Central memory CD4-positive, alpha-beta T cell (primary cell): Measurements from ENCODE around the gene RIPK3.

Experiments
- DNase-seq: peaks from one replicate; pipeline ENCODE4 v3.0.0; 2022

Gene RIPK3

DNA sequence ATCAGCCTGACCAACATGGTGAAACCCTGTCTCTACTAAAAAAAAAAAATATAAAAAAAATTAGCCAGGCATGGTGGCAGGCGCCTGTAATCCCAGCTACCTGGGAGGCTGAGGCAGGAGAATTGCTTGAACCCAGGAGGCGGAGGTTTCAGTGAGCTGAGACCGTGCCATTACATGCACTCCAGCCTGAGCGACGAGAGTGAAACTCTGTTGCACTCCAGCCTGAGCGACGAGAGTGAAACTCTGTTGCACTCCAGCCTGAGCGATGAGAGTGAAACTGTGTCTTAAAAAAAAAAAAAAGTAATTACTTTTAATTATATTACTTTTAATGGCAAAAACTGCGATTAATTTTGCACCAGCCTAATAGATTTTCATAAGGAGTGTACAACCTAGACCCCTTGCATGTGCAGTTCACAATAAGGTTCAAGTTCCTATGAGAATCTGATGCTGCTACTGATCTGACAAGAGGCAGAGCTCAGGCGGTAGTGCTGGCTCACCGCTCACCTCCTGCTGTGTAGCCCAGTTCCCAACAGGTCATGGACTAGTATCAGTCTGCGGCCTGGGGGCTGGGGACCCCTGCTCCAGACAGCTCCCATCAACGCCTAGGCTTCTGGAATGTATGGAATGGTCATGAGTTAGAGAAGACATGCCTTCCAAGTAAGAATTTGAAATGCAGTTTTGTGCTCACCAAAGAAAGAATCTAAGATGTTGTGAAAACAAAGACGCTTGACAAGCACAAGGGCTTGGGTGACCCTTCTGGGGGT, 18.4 kb downstream of the RIPK3 start:
- DNase-seq = no peak

DNA sequence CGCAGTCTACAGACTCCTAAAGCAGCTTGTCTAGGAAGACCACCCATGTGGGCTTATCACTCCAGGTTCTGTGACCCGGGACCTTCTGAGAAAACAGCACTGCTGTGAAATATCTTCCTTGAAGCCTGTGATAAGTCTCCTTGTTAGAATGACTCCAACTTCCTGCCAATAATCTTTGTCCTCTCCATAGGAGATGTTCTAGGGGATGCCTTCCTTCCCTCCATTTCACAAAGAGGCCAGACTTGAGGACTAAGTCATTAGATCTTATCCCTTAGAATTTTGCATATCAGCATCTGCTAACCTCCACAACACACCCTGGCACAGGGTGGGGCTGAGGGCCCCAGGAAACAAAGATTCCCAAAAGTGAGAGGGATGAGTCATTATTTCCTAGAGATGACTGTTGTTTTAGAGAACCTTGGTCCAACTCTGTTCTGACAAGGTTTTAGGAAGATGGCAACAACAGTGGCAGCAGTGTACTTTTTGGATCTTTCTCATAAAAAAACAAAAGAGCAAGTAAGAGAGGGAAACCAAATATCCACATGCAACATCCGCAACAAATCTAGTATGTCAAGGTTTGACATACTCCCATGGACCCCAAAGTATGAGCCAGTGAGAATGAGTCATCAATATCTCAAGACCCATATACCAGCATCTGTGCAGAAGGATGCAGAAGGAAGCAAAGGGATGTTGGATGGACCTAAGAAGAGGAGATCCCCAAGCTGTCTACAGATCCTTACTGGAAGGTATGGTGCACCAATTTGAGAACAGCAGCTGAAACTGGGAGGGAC, 22.5 kb downstream of the RIPK3 start:
- DNase-seq = no peak

DNA sequence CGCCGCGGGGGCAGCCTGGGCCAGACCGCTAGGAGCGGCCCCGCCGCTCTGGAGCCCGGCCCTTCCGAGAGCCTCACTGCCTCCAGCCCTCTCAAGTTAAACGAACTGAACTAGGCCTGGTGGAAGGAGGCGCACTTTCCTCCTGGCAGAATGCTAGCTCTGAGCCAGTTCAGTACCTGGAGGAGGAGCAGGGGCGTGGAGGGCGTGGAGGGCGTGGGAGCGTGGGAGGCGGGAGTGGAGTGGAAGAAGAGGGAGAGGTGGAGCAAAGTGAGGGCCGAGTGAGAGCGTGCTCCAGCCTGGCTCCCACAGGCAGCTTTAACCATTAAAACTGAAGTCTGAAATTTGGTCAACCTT, 23.2 kb downstream of the RIPK3 start:
- DNase-seq = no peak

DNA sequence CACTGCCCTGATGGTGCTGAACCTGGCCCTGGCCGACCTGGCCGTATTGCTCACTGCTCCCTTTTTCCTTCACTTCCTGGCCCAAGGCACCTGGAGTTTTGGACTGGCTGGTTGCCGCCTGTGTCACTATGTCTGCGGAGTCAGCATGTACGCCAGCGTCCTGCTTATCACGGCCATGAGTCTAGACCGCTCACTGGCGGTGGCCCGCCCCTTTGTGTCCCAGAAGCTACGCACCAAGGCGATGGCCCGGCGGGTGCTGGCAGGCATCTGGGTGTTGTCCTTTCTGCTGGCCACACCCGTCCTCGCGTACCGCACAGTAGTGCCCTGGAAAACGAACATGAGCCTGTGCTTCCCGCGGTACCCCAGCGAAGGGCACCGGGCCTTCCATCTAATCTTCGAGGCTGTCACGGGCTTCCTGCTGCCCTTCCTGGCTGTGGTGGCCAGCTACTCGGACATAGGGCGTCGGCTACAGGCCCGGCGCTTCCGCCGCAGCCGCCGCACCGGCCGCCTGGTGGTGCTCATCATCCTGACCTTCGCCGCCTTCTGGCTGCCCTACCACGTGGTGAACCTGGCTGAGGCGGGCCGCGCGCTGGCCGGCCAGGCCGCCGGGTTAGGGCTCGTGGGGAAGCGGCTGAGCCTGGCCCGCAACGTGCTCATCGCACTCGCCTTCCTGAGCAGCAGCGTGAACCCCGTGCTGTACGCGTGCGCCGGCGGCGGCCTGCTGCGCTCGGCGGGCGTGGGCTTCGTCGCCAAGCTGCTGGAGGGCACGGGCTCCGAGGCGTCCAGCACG, 23.8 kb downstream of the RIPK3 start:
- no peak for DNase-seq

DNA sequence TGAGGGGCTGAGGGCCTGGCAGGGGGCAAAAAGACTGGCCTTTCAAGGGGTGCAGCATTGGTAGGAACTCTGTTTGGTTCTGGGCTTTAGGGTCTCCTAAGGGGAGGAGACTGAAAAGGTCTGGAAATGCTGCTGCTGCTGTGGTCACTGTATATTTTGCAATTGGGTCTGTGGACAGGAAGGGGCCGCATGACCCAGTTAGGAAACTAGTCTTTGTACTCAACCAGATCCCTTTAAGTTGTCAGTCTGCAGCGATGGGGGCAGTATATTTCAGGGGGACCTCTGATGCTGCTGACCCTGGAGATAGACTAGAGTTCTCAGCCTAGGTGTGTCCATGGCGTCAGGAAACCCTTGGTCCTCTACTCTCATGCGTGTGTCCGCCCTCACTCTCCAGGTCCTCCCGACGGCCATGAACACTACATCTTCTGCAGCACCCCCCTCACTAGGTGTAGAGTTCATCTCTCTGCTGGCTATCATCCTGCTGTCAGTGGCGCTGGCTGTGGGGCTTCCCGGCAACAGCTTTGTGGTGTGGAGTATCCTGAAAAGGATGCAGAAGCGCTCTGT, 24.5 kb downstream of the RIPK3 start:
- no peak for DNase-seq

DNA sequence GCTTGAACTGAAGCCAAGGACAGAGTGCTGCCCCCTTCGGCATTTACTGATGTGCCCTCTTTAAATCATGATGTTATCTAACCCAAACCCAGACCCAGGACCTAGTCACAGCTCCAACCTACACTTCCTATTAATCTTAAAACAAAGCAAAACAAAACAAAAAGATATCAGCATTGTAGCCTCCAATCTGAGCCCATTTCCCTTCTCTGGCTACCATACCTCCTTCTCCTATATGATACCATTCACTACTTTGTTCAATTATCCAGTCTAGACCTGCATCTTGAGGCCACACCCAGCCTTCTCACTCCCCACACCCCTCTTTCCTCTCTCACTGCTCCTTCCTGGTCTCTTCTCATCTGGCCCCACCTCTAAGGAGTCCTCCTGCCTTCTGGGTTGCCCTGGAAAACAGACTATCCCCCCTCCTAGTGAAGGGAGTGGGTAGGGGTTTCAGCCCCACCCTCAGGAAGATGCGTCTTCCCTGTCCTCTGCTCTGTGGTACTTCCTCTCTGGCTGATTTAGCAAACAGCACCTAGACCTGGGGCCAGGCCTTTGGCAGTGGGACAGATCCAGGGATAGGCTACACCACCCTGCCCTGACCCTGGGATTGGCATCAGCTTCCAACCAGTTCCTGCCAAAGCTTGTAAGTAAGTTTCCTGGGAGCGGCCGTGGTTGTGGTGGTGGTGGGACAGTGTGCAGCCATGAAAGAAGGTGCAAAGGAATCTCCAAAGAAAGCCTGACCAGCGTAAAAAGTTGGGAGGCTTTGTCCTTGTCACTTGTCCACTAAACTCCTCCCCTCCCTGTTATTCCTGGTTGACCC, 25.2 kb downstream of the RIPK3 start:
- no peak for DNase-seq

DNA sequence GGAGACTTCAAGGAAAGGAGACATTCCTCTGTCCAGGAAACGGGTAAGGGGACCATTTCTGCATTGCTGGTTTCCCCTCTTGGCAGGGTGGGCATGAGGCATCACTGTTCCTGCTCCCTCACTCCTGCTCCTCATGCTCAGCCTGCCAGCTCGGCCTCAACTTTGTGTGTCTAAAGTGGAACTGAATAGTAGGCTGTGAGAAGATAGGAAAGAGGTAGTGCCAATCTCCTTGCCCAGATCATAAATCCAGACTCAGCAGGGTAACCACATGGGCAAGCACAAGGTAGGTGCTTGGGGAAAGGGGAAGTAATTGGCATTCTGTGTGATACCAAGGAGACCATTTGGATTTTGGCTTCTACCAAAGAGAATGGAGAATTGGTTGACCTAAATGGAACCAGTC, 25.9 kb downstream of the RIPK3 start:
- no peak for DNase-seq

DNA sequence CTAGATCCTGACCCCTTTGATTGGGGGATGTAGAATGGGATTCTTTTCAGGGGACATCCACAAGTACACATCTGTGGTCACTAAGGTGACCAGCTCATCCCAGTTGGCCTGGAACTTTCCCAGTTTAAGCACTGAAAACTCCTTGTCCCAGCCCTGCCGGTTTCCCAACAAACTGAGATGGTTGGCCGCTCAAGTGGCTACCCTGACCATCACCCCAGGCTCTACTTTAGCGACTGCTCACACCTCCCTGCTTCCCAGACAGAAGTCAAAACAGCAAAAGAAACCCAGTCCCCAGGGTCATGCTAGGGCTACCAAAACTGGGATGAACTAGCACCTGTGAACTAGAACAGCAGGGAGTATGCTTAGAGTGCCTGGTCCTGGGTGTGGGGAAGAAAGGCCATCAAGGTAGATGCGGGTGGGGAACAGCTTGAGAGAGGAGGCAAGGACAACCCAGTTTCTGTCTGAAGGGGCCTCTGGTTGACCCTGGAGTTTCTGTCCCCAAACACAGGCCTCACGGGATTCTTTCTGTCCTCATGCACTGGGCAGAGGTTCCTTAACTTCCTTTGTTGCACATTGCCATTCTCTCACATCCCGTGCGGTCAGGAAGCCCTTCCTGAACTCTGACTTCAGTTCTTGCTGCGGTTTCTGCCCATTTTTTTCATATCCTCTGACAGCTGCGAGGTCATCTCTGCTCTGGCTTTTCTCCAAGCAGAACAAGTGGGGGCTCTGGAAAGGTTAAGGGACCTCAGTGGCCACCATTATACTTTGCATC, 26.9 kb downstream of the RIPK3 start:
- DNase-seq = peak; percentile 65

DNA sequence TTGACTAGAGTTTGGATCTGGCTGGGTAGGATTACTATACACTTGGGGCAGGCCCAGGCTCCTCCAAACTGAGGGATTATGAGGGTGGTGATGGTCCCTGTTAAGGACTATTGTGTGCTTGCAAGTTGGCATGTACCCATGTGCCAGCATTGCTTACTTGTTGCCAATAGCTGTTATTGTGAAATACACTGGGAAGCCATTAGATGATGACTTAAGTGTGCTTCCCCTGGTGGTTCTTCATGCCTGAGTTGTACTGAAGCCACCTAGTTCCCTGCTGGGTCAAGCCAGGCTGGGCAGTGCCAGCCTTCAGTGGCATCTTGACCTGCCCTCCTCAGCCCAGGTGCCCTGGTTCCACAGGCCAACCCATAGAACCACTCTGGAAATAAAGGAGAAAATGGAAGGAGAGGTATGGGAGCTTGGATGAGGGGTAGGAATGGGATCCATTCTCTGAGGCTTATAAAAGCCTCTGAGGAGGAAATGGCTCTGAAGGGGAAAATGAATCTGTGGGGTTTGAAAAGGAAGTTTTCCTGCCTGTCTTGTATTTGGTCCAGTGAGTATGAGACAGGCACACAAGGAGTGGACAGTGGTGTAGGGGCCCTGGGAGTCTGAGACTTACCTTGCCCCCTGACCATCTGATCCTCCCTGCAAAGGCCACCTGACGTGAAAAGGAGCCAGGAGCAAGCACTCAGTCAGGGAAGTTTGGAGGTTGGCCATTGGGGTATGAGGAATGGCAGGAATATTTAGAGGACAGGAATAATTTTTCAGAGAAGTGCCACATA, 27.8 kb downstream of the RIPK3 start:
- no peak for DNase-seq

DNA sequence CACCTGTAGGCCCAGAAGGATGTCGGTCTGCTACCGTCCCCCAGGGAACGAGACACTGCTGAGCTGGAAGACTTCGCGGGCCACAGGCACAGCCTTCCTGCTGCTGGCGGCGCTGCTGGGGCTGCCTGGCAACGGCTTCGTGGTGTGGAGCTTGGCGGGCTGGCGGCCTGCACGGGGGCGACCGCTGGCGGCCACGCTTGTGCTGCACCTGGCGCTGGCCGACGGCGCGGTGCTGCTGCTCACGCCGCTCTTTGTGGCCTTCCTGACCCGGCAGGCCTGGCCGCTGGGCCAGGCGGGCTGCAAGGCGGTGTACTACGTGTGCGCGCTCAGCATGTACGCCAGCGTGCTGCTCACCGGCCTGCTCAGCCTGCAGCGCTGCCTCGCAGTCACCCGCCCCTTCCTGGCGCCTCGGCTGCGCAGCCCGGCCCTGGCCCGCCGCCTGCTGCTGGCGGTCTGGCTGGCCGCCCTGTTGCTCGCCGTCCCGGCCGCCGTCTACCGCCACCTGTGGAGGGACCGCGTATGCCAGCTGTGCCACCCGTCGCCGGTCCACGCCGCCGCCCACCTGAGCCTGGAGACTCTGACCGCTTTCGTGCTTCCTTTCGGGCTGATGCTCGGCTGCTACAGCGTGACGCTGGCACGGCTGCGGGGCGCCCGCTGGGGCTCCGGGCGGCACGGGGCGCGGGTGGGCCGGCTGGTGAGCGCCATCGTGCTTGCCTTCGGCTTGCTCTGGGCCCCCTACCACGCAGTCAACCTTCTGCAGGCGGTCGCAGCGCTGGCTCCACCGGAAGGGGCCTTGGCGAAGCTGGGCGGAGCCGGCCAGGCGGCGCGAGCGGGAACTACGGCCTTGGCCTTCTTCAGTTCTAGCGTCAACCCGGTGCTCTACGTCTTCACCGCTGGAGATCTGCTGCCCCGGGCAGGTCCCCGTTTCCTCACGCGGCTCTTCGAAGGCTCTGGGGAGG, 28.9 kb downstream of the RIPK3 start, which contains the start of gene LTB4R:
TSS of gene LTB4R (plus strand) at position 857 of the 959 bp plus-strand sequence. CDS start 4,150 bp downstream, outside the sequence.
- DNase-seq = peak; percentile 71

DNA sequence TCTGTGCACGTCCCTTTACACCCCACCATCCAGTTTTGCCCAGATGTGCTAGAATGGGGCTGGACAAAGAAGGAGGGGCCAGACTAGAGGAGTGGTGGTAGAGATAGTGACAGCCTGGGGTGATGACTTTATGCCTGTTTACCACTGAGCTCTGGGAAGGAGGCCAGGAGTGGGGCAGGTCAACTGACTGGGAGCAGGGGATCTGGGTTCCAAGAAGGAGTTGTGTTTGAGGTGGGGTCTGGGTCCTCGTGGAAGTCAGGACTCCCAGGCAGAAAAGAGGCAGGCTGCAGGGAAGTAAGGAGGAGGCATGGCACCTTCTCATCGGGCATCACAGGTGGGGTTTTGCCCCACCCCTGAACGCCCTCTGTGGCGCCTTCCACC, 29.5 kb downstream of the RIPK3 start:
- DNase-seq = no peak

DNA sequence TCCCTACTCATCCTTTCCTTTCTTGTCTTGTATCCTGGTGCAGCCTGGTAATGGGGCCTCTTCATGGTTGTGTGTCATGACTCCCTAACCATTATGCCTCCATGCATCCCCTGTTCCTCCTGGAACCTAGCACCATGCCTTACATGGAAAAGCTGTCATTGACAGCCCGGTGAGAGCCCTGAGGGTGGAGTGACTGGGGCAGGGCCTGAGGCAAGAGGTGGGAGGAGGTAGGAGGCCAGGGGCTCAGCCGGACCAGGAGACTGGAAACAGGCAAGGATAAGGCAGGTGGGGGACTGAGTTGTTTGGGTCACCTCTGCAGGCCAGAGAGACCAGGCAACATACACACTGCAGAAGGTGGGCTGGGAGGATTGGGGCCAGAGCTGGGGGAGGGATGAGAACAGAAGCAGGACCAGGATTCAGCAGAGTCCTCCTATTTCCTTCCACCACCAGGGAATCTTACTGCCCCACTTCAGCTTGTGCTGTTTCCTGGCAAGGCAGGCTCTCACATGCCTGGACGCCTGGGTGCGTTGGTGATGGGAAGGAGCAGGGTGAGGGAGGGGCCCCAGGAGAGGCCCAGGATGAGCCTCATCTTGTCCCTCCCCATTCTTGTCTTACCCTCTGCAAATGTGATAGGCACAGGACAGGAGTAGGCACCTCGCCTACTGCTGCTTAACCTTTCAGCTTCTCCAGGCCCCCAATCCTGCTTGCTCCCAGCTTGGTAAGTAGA, 30.1 kb downstream of the RIPK3 start, which contains the start of gene LTB4R2:
TSS of gene LTB4R2 (plus strand) at position 603 of the 727 bp plus-strand sequence. CDS start 525 bp downstream, outside the sequence.
- DNase-seq = no peak

DNA sequence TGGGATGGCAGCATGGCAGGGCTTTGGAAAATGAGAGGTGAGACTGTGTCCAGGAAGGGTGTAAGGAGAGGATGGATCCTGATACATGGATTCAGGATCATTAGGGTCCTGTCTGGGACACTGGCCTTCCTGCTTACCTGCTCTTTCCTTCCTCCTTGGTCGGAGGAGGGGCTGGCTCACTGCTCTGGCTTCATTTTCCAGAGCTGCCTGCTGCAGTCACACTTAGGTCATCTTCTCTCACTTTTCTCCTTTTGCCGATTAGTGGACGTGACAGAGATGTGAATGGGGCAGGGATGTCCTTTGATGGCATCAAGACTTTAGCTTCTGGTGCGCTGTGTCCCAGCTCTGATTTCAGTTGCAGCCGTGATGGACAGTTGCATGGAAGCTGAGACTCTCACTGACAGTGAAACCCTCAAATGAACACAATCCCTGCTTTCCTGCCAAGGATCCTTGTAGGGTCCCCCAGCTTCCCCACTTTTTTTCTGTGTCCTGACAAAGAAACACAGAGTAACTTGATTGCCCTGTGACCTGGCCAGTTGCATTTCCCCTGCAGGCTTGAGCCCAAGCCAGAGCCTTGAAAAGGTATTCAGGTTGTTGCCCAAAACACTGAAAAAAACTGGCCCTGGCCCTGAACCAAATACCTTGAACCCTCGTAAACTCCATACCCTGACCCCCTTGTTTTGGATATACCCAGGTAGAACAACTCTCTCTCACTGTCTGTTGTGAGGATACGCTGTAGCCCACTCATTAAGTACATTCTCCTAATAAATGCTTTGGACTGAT, 31.3 kb downstream of the RIPK3 start:
- no peak for DNase-seq

DNA sequence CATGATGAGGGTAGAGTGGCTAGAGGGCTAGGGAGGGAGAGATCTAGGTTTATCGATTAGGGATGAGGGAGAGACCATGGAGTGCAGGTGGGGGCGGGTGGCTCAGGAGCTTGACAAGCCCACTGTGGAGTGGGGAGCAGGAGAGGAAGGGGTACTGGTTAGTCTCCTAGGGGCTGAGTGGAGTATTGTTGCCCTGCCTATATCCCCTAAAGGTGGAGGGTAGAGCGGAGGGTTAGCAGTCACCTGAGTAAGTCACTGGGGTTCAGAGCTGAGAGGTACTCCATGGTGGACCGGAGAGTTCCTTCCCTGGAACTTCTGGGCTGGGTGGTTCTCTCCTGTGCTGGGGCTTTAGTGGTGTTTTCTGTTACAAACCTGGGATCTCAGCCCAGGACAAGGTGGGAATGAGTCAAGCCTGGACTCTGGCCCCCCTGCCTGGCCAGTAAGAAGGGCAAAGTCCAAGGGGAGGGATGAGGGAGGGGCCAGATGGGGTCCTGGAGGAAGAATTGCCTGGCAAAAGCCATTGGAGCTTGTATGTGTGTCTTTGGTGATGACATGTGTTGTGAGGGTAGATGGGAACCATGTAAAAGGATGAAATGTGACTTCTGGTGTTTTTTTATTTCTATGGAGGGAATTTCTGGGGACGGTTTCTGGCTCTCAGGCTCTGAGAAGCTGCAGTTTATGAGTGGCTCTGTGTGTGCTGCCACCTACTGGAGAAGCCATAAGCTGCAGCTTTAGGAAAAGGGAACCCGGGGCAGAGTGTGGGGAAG, 32.0 kb downstream of the RIPK3 start, which contains the start of gene CIDEB:
TSS of gene CIDEB (minus strand) at position 403 of the 767 bp plus-strand sequence. CDS start at position 284, 119 bp downstream.
- peak; percentile 48 for DNase-seq

DNA sequence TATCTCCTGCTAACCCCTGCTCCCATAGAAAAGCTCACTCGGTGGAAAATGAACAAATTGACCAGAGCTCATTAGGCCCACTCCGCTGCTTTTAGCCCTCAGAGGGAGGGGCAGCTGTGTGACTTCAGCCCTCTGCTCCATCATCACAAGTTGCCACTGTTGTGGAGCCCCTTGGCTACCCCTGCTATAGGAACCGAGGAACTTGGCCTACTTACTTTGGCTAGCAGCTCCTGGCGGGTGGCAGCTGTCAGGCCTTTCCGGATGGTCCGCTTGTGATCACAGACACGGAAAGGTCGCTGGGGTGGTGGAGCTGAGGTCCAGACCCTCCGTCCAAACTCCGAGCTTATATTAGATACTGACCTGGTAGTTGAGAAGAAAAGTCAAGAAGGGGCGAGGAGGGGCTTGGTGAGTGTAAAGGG, 32.6 kb downstream of the RIPK3 start:
- no peak for DNase-seq

DNA sequence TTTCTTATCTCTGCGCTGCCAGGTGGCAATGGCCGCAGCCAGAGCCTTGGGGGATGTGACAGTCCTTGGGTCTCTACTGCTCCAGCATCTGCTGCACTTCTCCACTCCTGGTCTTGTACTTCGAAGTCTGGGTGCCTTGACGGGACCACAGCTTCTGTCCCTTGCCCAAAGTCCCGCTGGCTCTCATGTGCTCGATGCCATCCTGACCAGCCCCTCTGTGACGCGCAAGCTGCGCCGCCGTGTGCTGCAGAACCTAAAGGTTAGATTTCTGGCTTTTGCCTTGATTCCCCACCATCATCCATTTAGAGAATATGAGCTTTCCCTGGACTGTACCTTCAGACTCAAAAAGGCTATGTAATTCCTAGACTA, 35.8 kb downstream of the RIPK3 start:
- DNase-seq = no peak
